GM10847 (cell line): Measurements from ENCODE around the gene MRTO4.

Experiments
- POLR2A ChIP-seq: IDR thresholded peaks from 2 replicates; pipeline ENCODE4 v1.6.1; 2011; ENCODE audit not compliant: insufficient read length; ENCODE audit errors: extremely low read depth

MRTO4 gene

DNA sequence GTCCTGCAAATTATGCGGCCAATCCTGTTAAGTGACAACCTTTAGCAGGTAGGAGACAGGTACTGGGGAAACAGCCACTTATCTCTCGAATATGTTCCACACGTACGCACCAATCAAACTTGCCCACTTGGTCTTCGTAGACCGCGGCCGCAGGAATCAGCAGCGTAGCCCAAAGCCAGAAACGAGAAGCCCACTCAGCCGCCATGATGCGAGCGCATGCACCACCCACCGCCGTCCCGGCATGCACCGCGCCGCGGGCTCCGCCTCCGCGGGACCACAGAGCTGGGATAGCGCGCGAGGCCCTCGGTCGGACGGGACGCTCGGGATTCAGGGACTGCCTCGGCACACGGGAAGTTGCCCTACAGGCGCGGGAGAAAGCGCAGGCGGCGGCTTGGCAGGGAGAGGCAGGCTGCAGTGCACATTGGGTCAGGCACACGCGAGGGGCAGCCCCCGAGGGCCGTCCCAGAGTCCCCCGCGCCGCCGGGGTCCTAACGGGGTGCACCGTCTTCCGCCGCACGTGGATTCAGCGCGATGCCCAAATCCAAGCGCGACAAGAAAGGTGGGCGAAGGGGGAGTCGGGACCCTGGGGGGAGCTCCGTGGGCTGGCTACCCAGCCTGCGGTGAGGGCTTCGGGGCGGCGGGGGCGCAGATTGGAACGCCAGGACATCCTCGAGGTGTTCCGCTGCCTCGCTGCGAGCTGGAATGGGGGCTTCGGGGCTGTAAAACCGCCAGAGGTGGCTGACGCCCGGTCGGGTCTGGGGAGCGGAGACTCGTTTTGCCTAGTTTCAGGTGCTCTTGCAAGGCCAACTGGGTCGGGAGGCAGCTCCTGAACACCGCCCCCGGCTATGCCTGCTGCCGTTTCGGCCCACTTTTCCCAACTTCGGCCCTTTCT is at the start of gene MRTO4, which contains the start of gene EMC1:
Gene MRTO4 (plus strand): TSS at position 501 of the 892 bp plus-strand sequence. CDS start 31 bp downstream, at position 532.
Gene EMC1 (minus strand): TSS at position 220 of the 892 bp plus-strand sequence. CDS start 15 bp downstream, at position 205.
- TF ChIP-seq POLR2A: peak; percentile 95

GRCh38 chr1:19202396-19202795 is 49.2 kb upstream of the MRTO4 start:
- TF ChIP-seq POLR2A: no peak

- no peak for TF ChIP-seq POLR2A
Measured at GRCh38 chr1:19203440-19203839, 48.2 kb upstream of the MRTO4 start.

DNA sequence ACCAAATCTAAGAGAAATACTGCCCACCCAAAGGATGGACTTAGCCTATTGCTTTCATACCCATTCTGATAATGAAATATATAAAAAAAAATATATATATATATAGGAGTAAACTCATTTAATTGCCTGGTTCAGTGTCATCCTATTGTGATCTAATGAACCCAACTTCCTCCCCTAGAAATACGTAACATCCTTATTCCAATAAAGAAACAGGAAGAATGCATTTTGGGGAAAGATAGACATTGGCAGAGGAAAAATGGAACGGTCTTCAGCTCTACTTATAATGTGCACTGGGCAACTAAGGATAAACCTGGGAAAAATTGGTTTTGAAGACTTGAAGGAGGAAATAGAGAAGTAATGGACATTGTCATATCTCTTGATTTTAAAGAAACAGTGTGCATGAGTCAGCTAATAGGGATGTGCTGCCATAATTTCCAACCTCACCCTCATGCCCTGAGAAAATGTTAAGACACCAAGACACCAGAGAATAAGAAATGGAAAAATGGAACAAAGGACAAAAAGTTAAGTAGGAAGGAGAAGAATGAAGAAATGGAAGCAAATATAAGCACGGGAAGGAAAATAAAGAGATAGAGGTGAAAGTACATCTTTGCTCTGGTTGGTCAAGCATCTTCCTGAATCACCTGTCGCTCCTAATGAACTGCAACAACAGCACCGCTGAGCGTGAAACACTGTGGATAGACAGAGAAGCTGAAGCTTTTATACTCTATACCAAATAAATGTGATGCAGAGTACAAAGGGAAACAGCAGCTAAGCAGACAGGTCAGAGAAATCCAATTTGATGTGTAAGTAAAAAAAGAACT is 46.9 kb upstream of the MRTO4 start:
- no peak for TF ChIP-seq POLR2A

GRCh38 chr1:19205403-19205802 is 46.2 kb upstream of the MRTO4 start:
- TF ChIP-seq POLR2A: no peak

DNA sequence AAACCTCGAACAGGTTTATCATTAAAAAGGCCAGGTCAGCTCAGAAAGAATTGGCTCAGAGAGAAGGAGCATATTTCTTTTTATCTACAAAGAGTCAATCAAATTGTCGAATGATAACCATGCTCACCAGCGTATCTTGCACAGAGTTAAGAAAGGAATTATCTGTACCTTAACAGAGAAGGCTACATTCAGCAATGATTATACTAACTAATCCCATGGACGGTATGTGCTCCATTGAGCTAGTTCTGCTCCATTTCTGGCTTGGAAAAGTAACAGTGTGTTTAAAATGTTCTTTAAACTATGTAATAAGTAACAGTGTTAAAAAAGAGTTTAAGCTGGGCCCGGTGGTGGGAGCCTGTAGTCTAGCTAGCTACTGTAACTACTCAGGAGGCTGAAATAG is 45.8 kb upstream of the MRTO4 start:
- TF ChIP-seq POLR2A: no peak

- TF ChIP-seq POLR2A: no peak
Measured at GRCh38 chr1:19206947-19207346, 44.7 kb upstream of the MRTO4 start.

DNA sequence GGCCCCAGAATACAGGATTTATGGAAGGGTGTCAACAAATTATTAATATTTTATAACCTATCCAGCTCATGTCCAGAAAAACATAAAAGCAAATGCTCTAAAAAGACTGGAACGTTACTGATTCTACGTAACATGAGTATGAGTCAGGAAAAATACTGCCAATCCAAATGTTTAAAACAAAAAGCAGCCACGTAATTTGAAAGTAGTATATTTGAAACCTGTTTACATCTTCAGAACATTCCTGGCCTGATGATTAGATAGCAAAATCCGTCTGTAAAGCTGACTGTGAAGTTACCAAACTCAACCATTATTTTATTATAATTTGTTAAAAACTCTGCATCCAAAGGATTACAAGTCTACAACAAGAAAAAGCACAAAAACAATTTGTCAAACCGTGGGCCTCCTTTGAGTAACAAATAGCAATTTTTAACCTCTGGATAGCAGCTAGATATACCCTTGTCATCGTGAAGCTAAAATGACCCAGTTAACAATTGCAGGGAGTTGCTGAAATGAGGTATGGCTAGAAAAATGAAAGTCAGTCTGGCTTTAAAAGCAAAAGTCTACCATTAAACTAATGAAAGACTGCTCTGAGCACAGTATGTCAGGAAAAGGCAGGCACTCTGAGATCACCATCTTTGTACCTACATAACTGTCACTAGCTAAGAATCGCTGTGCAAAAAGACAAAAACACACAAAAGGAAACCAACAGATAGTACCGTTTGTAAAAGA is 42.7 kb upstream of the MRTO4 start:
- no peak for TF ChIP-seq POLR2A

- TF ChIP-seq POLR2A: no peak
Measured at GRCh38 chr1:19209439-19209989, 42.1 kb upstream of the MRTO4 start.

- peak; percentile 87 for TF ChIP-seq POLR2A
Measured at GRCh38 chr1:19209990-19210771, 41.4 kb upstream of the MRTO4 start, which contains the start of gene UBR4. UBR4 (minus strand) TSS chr1:19210266; CDS start chr1:19210248, 18 bp downstream.

DNA sequence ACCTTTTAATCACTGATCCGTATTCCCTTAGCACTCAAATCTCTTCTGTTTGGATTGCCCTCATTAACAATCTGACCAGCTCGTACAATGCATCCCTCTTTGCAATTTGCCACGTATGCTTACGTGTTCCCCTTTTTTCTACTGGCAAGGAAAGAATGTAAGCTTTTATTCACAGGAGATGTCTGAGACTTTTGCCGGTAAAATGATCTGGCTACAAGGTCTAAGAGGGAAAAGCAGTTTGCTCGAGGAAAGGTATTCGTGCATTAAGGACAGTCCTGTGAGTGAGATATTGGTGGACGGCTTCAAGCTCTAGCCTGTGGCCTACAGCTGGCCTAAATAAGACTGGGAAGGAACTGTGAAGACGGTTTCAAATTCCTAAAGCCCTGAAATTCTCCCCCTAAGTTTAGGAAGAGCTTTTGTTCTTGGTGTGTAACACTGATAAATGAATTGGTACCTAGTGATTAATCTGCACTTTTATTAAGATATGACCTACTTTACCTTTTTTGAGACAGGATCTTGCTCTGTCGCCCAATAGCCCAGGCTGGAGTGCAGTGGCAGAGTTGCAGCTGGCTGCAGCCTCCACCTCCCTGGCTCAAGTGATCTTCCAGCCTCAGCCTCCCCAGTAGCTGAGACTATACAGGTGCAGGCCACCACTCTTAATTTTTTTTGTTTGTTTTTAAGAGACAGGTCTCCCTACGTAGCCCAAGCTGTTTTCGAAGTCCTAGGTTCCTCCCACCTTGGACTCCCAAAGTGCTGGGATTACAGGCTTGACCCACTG is 40.6 kb upstream of the MRTO4 start:
- no peak for TF ChIP-seq POLR2A

- no peak for TF ChIP-seq POLR2A
Measured at GRCh38 chr1:19212167-19212566, 39.4 kb upstream of the MRTO4 start.

GRCh38 chr1:19213580-19213979 is 38.0 kb upstream of the MRTO4 start:
- no peak for TF ChIP-seq POLR2A
